Inflammatory macrophage treated with lipopolysaccharide for 1 hour (primary cell): ENCODE results near the gene PHF11.
"Not testable (repeated sequence)": the region's sequence is repeated elsewhere in the genome, so short reads cannot be mapped to it uniquely, and the experiment has no call there.

Experiments used
- DNase-seq, 2 donors: peaks; one replicate each; pipeline ENCODE4 v3.0.0-alpha.2; 2020 to 2022

Gene PHF11

DNA sequence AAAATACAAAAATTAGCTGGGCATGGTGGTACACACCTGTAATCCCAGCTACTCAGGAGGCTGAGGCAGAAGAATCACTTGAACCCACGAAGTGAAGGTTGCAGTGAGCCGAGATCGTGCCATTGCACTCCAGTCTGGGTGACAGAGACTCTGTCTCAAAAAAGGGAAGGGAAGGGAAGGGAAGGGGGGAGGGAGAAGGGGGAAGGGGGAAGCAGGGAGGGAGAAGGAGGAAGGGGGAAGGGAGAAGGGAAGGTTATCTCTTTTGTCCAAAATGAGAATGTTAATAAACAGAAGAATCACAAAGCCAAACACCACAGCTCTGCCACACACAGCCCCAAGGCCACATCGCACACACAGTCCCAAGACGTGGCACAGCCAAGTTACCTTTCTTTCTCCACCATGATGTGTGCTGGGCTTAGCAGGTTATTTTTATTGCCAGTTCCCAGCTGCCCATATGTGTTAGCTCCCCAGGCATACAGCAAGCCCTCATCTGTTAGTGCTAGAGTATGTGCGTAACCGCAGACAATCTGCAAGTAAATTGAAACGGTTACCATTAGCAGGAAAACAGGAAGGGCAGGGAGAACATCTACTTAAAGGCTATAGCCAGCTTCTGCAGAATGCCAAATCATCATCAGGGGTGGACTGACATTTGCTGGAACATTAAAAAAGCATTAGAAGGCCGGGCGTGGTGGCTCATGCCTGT is 55.3 kb downstream of the PHF11 start:
- DNase-seq = no peak

DNA sequence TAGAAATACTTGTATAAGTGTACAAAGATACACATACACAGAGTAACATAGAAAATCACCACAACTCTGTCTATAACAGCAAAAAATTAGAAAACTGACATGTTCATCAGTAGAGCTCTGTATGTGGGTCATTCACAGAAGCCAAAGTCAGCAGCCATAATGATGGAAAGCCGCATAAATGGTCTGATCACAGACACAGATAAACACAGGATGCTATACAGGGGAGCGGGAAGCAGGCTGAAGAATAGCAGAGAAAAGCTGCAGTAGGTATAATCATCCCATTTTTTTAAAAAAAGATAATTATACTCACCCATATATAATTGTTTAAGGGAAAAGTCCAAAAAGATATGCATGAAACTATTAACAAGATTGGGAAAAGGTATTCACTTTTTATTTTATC is 58.1 kb downstream of the PHF11 start:
- DNase-seq = no peak

- DNase-seq = no peak
Observed at GRCh38 chr13:49554387-49554786, 58.6 kb downstream of the PHF11 start.

DNA sequence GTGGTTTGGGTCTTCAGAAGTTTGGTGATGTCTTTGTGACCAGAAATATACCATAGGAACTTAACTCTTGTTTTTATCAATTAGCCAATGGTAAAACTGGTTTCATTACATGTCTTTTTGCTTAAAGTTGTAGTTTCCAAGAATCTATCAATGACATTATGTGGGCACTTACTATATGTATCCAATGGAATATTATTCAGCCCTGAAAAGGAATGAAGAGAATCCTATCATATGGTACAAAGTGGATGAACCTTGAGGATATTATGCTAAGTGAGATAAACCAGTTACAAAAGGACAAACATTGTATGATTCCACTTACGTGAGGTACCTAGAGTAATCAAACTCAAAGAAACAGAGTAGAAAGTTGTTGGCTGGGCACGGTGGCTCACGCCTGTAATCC is 63.3 kb downstream of the PHF11 start:
- no peak for DNase-seq

DNA sequence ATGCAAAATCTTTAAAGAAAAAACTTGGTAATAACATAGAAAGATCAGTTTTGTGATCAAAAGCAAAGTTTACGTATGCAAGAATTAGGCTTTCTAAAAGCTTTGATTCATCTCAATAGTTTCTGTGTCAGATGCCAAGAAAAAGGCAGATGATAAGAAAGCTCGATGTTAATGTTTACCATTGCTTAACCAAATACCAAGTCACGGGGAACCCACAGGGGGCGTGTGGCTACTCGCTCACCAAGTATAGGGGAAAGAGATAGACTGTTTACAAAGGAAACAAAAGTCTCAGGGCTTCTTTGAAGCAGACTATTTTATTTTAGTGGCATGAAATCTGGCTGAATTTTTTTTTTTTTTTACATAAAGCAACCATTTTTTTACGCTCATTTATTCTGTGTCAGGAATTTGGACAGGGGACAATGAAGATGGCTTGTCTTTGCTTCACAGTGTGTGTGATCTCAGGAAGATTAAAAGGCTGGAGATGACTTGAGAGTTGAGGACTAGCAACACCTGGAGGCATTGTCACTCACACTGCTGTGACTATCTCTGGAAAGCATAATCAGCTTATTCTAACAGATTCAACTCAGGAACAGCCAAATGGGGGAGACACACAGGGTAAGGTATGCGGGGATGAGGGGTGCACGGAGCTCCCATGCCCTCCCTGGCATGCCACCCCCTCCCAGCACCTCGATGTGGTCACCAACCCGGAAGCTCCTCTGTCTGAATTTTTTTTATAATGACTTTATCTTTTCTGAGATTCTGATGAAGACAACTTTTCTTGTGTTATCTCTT is 64.7 kb downstream of the PHF11 start:
- DNase-seq = peak in 1 of 2 donors; percentile 18

DNA sequence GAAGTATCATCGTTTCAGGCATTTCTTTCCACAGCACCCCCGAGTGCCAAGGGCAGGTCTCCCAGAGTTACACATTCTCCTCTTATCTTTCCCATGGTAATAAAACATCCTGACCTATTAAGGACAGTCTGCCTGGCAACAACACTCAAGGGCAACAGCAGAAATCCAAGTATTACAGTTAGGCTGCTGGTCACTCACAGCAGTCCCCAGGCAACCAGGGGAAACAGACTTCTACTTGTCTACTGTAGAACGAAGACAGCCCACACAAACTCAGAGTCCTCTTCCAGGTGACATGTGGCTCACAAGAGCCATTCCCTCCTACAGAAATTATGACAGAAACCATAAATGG is 65.3 kb downstream of the PHF11 start:
- no peak for DNase-seq

- peak; percentile 46 to 57 for DNase-seq
Observed at GRCh38 chr13:49563516-49563915, 67.8 kb downstream of the PHF11 start.

GRCh38 chr13:49565461-49565860 is 69.7 kb downstream of the PHF11 start:
- not testable (repeated sequence) for DNase-seq

DNA sequence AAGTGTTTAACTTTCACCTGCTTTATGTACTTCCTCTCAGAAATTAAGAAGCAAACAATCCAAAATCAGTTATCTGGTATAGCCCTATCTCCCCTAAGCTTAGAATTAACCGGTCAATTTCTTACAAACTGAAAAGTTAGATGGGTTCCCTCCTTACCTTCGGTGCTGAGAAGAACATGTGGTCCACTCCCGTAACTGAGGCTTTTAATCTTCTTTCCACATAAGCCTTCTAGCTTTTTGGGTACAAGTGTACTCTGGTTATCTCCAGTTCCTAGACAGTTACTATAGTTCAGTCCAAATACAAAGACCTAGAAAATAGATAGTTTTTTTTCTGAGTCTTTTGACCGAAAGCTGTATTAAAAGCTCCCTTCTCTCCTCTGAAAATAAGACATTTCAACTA is 70.7 kb downstream of the PHF11 start:
- DNase-seq = no peak

DNA sequence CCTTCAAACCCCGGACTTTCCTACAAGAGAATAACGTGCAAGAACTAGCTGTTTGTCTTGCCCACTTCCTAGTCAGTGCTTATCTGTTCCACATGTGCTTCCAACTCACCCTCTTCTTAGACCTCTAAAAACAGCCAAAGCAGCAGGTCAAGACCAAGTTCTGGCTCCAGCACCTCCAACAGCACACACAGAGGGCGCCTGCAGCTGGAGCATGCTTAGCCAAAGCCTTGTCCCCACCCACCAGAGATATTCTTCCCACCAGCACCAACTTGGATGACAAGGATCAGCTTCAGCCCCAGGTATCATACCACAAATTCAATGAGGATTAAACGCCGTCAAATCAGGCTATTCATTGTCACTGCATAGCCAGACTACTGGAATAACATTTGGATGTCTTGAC is 71.7 kb downstream of the PHF11 start:
- no peak for DNase-seq

GRCh38 chr13:49569993-49570689 is 74.4 kb downstream of the PHF11 start:
- no peak for DNase-seq

DNA sequence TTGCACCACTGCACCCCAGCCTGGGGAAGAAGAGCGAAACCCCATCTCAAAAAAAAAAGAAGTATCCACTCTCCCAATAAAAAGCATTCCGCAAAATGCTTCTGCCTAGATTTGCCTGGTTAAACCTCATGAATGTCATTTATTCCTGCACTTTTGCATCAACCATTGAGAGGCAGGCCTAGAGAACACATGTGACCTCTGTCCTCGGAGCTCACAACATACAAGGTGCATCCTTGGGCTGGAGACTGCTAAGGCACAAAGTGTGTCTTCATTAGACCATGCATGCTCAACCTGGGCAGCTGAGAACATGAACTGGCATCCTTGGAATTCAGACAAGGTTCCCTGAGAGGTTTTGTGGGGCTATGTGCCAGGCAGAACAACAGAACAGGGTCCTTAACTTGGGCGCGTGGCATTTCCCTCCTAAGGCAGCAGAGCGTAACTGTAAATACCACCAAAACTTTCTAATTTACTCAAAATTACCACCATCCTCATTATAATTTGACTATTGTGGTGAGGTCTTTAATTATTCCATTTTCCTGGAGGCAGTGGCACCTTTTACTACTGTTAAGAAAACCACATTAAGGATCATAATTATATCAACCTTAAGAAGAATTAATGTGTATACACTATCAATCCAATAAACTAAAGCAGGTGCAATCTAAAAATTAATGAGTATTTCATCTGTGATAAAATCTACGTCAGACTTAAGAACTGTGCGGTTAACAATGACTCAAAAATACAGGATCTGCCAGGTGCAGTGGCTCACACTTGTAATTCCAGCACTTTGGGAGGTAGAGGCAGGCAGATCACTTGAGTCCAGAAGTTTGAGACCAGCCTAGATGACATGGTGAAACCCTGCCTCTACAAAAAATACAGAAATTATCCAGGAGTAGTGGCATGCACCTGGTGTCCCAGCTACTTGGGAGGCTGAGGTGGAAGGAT is 75.8 kb downstream of the PHF11 start:
- DNase-seq = no peak
